CD4-positive, alpha-beta T cell treated with Interleukin-1 beta for 1 hour (primary cell): ENCODE measurements around the gene NDUFS8.

Experiments used
- DNase-seq, 2 donors: peaks; one replicate each; pipeline ENCODE4 v3.0.0-alpha.2; 2020 to 2022

Gene NDUFS8

GRCh38 chr11:68038226-68038717, 7.8 kb downstream of the NDUFS8 start:
- no peak for DNase-seq

GRCh38 chr11:68038718-68039525, 8.4 kb downstream of the NDUFS8 start, which contains the start of gene TCIRG1:
TCIRG1 (plus strand) TSS chr11:68039025; CDS start chr11:68041272, 2,247 bp downstream.
- DNase-seq = peak; percentile 57 to 65

- peak in 1 of 2 donors; percentile 4 for DNase-seq
Measured at GRCh38 chr11:68039526-68040086, 9.1 kb downstream of the NDUFS8 start.

GRCh38 chr11:68040101-68040956, 9.8 kb downstream of the NDUFS8 start:
- DNase-seq = peak; percentile 51 to 58

GRCh38 chr11:68040957-68041591, 10.6 kb downstream of the NDUFS8 start:
- no peak for DNase-seq

GRCh38 chr11:68041617-68042218, 11.2 kb downstream of the NDUFS8 start:
- no peak for DNase-seq

GRCh38 chr11:68042219-68043028, 11.9 kb downstream of the NDUFS8 start:
- no peak for DNase-seq

GRCh38 chr11:68043029-68043348, 12.5 kb downstream of the NDUFS8 start:
- DNase-seq = no peak

GRCh38 chr11:68043349-68044144, 13.1 kb downstream of the NDUFS8 start:
- no peak for DNase-seq

- no peak for DNase-seq
Measured at GRCh38 chr11:68044145-68044813, 13.8 kb downstream of the NDUFS8 start.

GRCh38 chr11:68044898-68045351, 14.4 kb downstream of the NDUFS8 start:
- no peak for DNase-seq

GRCh38 chr11:68047437-68048290, 17.2 kb downstream of the NDUFS8 start:
- no peak for DNase-seq

- DNase-seq = no peak
Measured at GRCh38 chr11:68048681-68049508, 18.4 kb downstream of the NDUFS8 start.

GRCh38 chr11:68049509-68050370, 19.3 kb downstream of the NDUFS8 start:
- DNase-seq = no peak

GRCh38 chr11:68050371-68050841, 19.9 kb downstream of the NDUFS8 start:
- DNase-seq = no peak

GRCh38 chr11:68051191-68052136, 21.0 kb downstream of the NDUFS8 start:
- no peak for DNase-seq
